ENCODE measurements around the gene ENPP7.

DNA sequence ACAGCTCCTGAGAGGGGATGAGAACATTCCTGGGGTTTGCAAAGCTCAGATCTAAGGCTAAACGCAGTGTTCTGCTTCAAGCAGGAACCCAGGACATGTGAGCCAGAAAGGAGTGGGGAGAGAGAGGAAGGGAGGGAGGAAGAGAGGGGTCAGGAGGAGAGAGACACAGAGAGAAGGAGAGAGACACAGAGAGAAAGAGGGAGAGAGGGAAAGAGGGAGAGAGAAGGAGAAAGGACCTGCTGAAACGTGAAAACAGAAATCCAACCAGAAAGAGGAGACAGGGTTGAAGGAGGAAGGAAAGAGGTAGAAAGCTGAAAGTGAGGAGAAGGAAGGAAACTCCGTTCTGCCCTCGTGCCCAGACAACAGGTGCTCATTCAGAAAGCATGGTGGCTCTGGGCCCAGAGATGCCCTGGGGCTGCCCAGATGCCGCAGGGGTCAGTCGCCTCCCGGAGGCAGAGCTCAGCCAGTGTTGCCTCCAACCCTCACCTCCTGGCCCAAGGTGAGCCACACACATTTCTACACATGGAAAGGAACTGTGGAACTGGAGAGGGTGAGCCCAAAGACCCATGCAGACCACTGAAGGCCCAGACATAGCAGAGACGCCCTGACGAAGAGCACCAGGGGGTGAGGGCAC, 49.0 kb upstream of the ENPP7 start:
- TF ChIP-seq, protein P1, sequence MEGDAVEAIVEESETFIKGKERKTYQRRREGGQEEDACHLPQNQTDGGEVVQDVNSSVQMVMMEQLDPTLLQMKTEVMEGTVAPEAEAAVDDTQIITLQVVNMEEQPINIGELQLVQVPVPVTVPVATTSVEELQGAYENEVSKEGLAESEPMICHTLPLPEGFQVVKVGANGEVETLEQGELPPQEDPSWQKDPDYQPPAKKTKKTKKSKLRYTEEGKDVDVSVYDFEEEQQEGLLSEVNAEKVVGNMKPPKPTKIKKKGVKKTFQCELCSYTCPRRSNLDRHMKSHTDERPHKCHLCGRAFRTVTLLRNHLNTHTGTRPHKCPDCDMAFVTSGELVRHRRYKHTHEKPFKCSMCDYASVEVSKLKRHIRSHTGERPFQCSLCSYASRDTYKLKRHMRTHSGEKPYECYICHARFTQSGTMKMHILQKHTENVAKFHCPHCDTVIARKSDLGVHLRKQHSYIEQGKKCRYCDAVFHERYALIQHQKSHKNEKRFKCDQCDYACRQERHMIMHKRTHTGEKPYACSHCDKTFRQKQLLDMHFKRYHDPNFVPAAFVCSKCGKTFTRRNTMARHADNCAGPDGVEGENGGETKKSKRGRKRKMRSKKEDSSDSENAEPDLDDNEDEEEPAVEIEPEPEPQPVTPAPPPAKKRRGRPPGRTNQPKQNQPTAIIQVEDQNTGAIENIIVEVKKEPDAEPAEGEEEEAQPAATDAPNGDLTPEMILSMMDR (IDR thresholded peaks at IDR 0.05; ENCODE audit: extremely low read depth in 1 of 2, insufficient read depth in 1 of 2, low read depth in 1 of 2, low read length in 2 of 2) = no peak
- no peak for TF ChIP-seq POLR2AphosphoS5 (IDR thresholded peaks at IDR 0.05; ENCODE audit: insufficient read depth, low read depth, low read length)
- no peak for TF ChIP-seq POLR2A (IDR thresholded peaks at IDR 0.05; ENCODE audit: low read depth, low read length)
- no peak for TF ChIP-seq FOS (IDR thresholded peaks at IDR 0.05; ENCODE audit: borderline replicate concordance, insufficient read depth, low read length)

Measured in endothelial cell of umbilical vein (primary cell).